Measurements from ENCODE around the gene DTX3. TPM values are rescaled to one million over a fixed set of nuclear protein-coding genes. Genes with fewer than 3 reads are reported as not detected.

Gene DTX3
- total and polyA plus RNA-seq, 2 of the 13 experiments (the other 11 are each of a cell fraction or from before 2014, with no cell fraction given), result 9.0 to 27.2 TPM

DNA sequence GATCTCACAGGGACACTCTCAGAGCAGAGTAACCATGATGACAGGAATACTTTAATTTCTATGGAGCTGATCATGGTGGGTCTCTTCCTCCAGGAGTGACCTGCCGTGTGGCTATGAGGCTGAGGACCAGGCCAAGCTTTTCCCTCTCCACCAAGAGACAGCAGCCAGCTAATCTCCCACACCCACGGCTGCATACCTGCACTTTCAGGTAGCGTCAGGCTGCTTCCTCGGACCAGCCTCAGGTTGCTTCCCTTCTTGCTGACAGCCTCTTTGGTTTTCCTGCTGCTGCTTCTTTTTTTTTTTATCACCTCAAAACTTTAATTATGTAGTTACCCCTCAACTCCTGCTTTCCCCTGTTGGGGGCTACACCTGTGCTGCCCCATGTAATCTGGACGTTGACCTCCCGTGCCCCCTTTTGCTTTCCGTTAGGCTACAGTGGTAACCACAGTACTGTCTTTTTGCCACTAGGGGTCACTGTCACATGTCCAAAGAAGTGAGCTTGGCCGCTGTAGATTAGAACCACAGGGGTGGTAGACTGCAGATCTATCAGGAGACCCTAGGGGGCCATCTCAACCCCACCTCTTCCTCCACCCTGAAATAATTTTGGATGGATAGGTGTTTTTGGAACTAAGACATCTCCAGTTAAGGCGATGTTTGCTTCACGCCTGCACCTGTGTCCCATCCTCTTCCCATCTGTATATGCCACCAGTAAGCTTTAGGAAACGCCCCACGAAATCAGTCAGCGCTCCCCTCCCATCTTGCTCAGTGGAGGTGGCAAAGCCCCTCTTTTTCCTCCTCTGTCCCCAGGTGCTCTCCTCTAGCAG is 21.4 kb upstream of the DTX3 start (continued):
- TF ChIP-seq, protein P1, sequence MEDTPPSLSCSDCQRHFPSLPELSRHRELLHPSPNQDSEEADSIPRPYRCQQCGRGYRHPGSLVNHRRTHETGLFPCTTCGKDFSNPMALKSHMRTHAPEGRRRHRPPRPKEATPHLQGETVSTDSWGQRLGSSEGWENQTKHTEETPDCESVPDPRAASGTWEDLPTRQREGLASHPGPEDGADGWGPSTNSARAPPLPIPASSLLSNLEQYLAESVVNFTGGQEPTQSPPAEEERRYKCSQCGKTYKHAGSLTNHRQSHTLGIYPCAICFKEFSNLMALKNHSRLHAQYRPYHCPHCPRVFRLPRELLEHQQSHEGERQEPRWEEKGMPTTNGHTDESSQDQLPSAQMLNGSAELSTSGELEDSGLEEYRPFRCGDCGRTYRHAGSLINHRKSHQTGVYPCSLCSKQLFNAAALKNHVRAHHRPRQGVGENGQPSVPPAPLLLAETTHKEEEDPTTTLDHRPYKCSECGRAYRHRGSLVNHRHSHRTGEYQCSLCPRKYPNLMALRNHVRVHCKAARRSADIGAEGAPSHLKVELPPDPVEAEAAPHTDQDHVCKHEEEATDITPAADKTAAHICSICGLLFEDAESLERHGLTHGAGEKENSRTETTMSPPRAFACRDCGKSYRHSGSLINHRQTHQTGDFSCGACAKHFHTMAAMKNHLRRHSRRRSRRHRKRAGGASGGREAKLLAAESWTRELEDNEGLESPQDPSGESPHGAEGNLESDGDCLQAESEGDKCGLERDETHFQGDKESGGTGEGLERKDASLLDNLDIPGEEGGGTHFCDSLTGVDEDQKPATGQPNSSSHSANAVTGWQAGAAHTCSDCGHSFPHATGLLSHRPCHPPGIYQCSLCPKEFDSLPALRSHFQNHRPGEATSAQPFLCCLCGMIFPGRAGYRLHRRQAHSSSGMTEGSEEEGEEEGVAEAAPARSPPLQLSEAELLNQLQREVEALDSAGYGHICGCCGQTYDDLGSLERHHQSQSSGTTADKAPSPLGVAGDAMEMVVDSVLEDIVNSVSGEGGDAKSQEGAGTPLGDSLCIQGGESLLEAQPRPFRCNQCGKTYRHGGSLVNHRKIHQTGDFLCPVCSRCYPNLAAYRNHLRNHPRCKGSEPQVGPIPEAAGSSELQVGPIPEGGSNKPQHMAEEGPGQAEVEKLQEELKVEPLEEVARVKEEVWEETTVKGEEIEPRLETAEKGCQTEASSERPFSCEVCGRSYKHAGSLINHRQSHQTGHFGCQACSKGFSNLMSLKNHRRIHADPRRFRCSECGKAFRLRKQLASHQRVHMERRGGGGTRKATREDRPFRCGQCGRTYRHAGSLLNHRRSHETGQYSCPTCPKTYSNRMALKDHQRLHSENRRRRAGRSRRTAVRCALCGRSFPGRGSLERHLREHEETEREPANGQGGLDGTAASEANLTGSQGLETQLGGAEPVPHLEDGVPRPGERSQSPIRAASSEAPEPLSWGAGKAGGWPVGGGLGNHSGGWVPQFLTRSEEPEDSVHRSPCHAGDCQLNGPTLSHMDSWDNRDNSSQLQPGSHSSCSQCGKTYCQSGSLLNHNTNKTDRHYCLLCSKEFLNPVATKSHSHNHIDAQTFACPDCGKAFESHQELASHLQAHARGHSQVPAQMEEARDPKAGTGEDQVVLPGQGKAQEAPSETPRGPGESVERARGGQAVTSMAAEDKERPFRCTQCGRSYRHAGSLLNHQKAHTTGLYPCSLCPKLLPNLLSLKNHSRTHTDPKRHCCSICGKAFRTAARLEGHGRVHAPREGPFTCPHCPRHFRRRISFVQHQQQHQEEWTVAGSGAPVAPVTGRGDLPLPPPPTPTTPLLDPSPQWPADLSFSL (CRISPR knock-in tag; IDR thresholded peaks at IDR 0.05), result no peak
- TF ChIP-seq, protein P2, sequence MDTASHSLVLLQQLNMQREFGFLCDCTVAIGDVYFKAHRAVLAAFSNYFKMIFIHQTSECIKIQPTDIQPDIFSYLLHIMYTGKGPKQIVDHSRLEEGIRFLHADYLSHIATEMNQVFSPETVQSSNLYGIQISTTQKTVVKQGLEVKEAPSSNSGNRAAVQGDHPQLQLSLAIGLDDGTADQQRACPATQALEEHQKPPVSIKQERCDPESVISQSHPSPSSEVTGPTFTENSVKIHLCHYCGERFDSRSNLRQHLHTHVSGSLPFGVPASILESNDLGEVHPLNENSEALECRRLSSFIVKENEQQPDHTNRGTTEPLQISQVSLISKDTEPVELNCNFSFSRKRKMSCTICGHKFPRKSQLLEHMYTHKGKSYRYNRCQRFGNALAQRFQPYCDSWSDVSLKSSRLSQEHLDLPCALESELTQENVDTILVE (CRISPR knock-in tag; IDR thresholded peaks at IDR 0.05), result no peak
- TF ChIP-seq HDAC1 (CRISPR knock-in tag; IDR thresholded peaks at IDR 0.05) (no peak), RNF2 (conservative IDR thresholded peaks at IDR 0.05; ENCODE audit: low read depth) (no peak), MXI1 (IDR thresholded peaks at IDR 0.05; ENCODE audit: borderline replicate concordance, low read depth, low read length) (no peak; the same call in 2 of the 3 replicates), FOXM1 (CRISPR knock-in tag; IDR thresholded peaks at IDR 0.05) (no peak), ZSCAN25 (CRISPR knock-in tag; IDR thresholded peaks at IDR 0.05) (no peak), ZNF331 (CRISPR knock-in tag; IDR thresholded peaks at IDR 0.05) (peak; percentile 19; the same call in 1 of the 2 replicates), ZNF746 (CRISPR knock-in tag; IDR thresholded peaks at IDR 0.05) (no peak), FLYWCH1 (CRISPR knock-in tag; IDR thresholded peaks at IDR 0.05) (no peak), KLF15 (CRISPR knock-in tag; IDR thresholded peaks at IDR 0.05; ENCODE audit: borderline replicate concordance) (no peak), SP1 (IDR thresholded peaks at IDR 0.05) (no peak), SP1 (CRISPR knock-in tag; IDR thresholded peaks at IDR 0.05) (no peak), PAX8 (CRISPR knock-in tag; IDR thresholded peaks at IDR 0.05; ENCODE audit: borderline replicate concordance) (no peak), RXRB (CRISPR knock-in tag; IDR thresholded peaks at IDR 0.05; ENCODE audit: borderline replicate concordance) (peak; percentile 85), SMC3 (IDR thresholded peaks at IDR 0.05; ENCODE audit: low read length) (peak; percentile 92), FOXP1 (IDR thresholded peaks at IDR 0.05) (no peak), FOXP1 (CRISPR knock-in tag; IDR thresholded peaks at IDR 0.05) (no peak)
- TF ChIP-seq, protein P3, sequence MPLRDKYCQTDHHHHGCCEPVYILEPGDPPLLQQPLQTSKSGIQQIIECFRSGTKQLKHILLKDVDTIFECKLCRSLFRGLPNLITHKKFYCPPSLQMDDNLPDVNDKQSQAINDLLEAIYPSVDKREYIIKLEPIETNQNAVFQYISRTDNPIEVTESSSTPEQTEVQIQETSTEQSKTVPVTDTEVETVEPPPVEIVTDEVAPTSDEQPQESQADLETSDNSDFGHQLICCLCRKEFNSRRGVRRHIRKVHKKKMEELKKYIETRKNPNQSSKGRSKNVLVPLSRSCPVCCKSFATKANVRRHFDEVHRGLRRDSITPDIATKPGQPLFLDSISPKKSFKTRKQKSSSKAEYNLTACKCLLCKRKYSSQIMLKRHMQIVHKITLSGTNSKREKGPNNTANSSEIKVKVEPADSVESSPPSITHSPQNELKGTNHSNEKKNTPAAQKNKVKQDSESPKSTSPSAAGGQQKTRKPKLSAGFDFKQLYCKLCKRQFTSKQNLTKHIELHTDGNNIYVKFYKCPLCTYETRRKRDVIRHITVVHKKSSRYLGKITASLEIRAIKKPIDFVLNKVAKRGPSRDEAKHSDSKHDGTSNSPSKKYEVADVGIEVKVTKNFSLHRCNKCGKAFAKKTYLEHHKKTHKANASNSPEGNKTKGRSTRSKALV (CRISPR knock-in tag; IDR thresholded peaks at IDR 0.05), result 0 out of 2 replicates have a peak, but pooled peaks have one; percentile 35
- TF ChIP-seq, protein P4, sequence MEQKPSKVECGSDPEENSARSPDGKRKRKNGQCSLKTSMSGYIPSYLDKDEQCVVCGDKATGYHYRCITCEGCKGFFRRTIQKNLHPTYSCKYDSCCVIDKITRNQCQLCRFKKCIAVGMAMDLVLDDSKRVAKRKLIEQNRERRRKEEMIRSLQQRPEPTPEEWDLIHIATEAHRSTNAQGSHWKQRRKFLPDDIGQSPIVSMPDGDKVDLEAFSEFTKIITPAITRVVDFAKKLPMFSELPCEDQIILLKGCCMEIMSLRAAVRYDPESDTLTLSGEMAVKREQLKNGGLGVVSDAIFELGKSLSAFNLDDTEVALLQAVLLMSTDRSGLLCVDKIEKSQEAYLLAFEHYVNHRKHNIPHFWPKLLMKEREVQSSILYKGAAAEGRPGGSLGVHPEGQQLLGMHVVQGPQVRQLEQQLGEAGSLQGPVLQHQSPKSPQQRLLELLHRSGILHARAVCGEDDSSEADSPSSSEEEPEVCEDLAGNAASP (CRISPR knock-in tag; IDR thresholded peaks at IDR 0.05; ENCODE audit: borderline replicate concordance), result peak; percentile 95; the same call in 1 of the 2 replicates

Measured in HepG2 (cell line).